GM12878 (cell line): ENCODE data around the gene PCSK6. TPM values are rescaled to one million over a fixed set of nuclear protein-coding genes. Genes with fewer than 3 reads are reported as not detected.

Experiments
- ASH2L ChIP-seq: fragments of 300-600, 200-600 bp; sonication (generic); IDR thresholded peaks from 2 replicates; pipeline ENCODE4 v1.6.1; 2017; ENCODE audit warnings: low read depth, mild to moderate bottlenecking, borderline replicate concordance
- BCL3 ChIP-seq: IDR thresholded peaks from 2 replicates; pipeline ENCODE4 v1.6.1; 2011; ENCODE audit warnings: borderline replicate concordance, low read depth, mild to moderate bottlenecking, moderate library complexity, low read length; ENCODE audit not compliant: insufficient read depth, poor library complexity, severe bottlenecking
- CBX3 ChIP-seq: fragments of 200-600 bp; sonication (generic); IDR thresholded peaks from 2 replicates; pipeline ENCODE4 v1.6.1; 2016; ENCODE audit warnings: low read depth, borderline replicate concordance
- CEBPB ChIP-seq, 2 experiments: fragments of 150-350 bp in 1 of 2; IDR thresholded peaks; 2 replicates each; pipeline ENCODE4 v1.6.1; 2012 to 2014; ENCODE audit warnings: low read depth in 2 of 2, low read length in 2 of 2, borderline replicate concordance in 1 of 2, inconsistent platforms in 1 of 2
- CHD2 ChIP-seq: IDR thresholded peaks from 2 replicates; pipeline ENCODE4 v1.6.1; 2011; ENCODE audit warnings: low read depth, low read length, improper control_type of control experiment, borderline replicate concordance
- E2F8 ChIP-seq: fragments of 450-650 bp; IDR thresholded peaks from 2 replicates; pipeline ENCODE4 v1.6.1; 2018; ENCODE audit warnings: mild to moderate bottlenecking, low read depth, moderate library complexity; ENCODE audit not compliant: partially characterized antibody
- HDAC6 ChIP-seq: fragments of 200-600 bp; sonication (generic); IDR thresholded peaks from one replicate; pipeline ENCODE4 v1.8.0; 2017; ENCODE audit warnings: antibody characterized with exemption; ENCODE audit not compliant: unreplicated experiment
- MTA3 ChIP-seq: IDR thresholded peaks from 2 replicates; pipeline ENCODE4 v1.6.1; 2012; ENCODE audit warnings: low read length, inconsistent platforms, borderline replicate concordance
- MYB ChIP-seq: fragments of 150-350 bp; IDR thresholded peaks from 2 replicates; pipeline ENCODE4 v1.6.1; 2014; ENCODE audit warnings: mild to moderate bottlenecking, low read depth, low read length, borderline replicate concordance
- NBN ChIP-seq: fragments of 450-650 bp; IDR thresholded peaks from 2 replicates; pipeline ENCODE4 v1.6.1; 2016
- PML ChIP-seq: IDR thresholded peaks from 2 replicates; pipeline ENCODE4 v1.6.1; 2012; ENCODE audit warnings: low read length, inconsistent platforms
- SMAD1 ChIP-seq: fragments of 450-650 bp; IDR thresholded peaks from 2 replicates; pipeline ENCODE4 v1.6.1; 2018; ENCODE audit warnings: mild to moderate bottlenecking, low read depth; ENCODE audit not compliant: partially characterized antibody
- TCF7 ChIP-seq: IDR thresholded peaks from 2 replicates; pipeline ENCODE4 v1.6.1; 2014; ENCODE audit warnings: antibody characterized with exemption, borderline replicate concordance
- ZBTB4 ChIP-seq: fragments of 450-650 bp; formaldehyde crosslinking; IDR thresholded peaks from 2 replicates; pipeline ENCODE4 v1.4.0; 2022; ENCODE audit warnings: mild to moderate bottlenecking, moderate library complexity
- ZBTB40 ChIP-seq: fragments of 450-650 bp; IDR thresholded peaks from 2 replicates; pipeline ENCODE4 v1.6.1; 2016; ENCODE audit warnings: mild to moderate bottlenecking, moderate library complexity, borderline replicate concordance
- ZNF274 ChIP-seq: IDR thresholded peaks from one replicate; pipeline ENCODE4 v1.8.0; 2011; ENCODE audit not compliant: insufficient read length, insufficient read depth
- polyA plus RNA-seq, 11 experiments: library from polyadenylated mRNA; depleted of rRNA in 4 of 11; unstranded in 6 of 11; stranded (reverse) in 5 of 11; fragments of >200 nt; fragmentation: Nextera tagmentation in 4 of 11; fragmentation: Illumina TruSeq in 1 of 11; extraction: Ambion mirVana in 4 of 11; extraction: Trizol in 1 of 11; gene quantifications; 1 replicate in 1 of 11; 2 replicates in 10 of 11; pipeline versions ENCODE4 v1.2.1 to v1.2.3, GENCODE V29; 2011 to 2016; ENCODE audit warnings: inconsistent platforms in 2 of 11, missing spikeins in 2 of 11, low read depth in 1 of 11
- total RNA-seq, 4 experiments: library from RNA; depleted of rRNA in 3 of 4; stranded (reverse); fragments of >200 nt in 3 of 4; fragmentation: Illumina TruSeq in 1 of 4; extraction: Trizol in 1 of 4; gene quantifications; 2 replicates each; pipeline versions ENCODE4 v1.2.1 to v1.2.3, GENCODE V29; 2013 to 2021

Gene PCSK6
- total and polyA plus RNA-seq, 10 of the 15 experiments (the other 5 are each of a cell fraction or from before 2014, with no cell fraction given) = 0.19 to 0.67 (median 0.25) TPM; not detected in 4

GRCh38 chr15:101294731-101295606 lies 194.5 kb downstream of the PCSK6 start, which contains the start of gene SNRPA1 (continued):
- TF ChIP-seq E2F8 = peak; percentile 41
- TF ChIP-seq ASH2L = peak; percentile 88; the same call in 1 of the 2 replicates
- TF ChIP-seq PML = peak; percentile 89
- no peak for TF ChIP-seq CEBPB (IDR thresholded peaks at IDR 0.05; ENCODE audit: borderline replicate concordance in 1 of 2, low read depth in 2 of 2, low read length in 2 of 2)
- no peak for TF ChIP-seq CBX3
- TF ChIP-seq MTA3 = no peak
- no peak for TF ChIP-seq BCL3
- no peak for TF ChIP-seq ZBTB4 (CRISPR knock-in tag)
- no peak for TF ChIP-seq TCF7
- TF ChIP-seq NBN = 0 out of 2 replicates have a peak, but pooled peaks have one; percentile 67
- TF ChIP-seq ZNF274 = no peak
- TF ChIP-seq ZBTB40 = peak; percentile 72; the same call in 1 of the 2 replicates
- TF ChIP-seq SMAD1 = peak; percentile 71
- peak; percentile 81 for TF ChIP-seq CHD2
- no peak for TF ChIP-seq MYB
- no peak for TF ChIP-seq HDAC6
